HFF-Myc (cell line): ENCODE measurements around the gene CRPPA.

Source experiments
- DNase-seq: peaks from one replicate; pipeline ENCODE4 v3.0.0-alpha.2; 2011; ENCODE audit warnings: low read depth; ENCODE audit errors: extremely low read depth
- H3K4me3 ChIP-seq: replicated peaks from 2 replicates; pipeline ENCODE4 v1.5.1; 2011; ENCODE audit warnings: low read depth, mild to moderate bottlenecking, control low read depth, low read length
- TF ChIP-seq, protein P1 (sequence below): IDR thresholded peaks from 2 replicates; pipeline ENCODE4 v1.5.1; 2012; ENCODE audit warnings: mild to moderate bottlenecking, low read depth, low read length, control low read depth; ENCODE audit errors: missing control alignments

The CRPPA gene

DNA sequence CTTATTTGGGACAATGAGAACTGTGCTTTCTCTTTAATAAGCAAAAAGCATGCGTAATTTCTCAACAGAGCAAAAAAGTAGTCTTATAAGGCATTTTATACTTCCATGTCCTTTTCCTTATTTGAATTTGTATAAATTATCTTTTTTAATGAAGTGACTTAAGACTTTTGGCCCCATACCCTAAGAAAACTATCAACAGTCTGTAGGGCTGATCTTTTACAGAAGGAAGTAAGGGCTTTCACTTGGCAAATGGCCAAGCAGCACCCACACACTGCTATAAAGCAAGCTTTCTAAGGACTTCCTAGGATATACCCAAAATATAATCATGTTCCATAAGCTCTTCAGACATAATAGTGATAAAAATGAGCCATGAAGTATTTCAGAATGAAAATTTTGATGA is 3.4 kb downstream of the CRPPA start:
- TF ChIP-seq, protein P1, sequence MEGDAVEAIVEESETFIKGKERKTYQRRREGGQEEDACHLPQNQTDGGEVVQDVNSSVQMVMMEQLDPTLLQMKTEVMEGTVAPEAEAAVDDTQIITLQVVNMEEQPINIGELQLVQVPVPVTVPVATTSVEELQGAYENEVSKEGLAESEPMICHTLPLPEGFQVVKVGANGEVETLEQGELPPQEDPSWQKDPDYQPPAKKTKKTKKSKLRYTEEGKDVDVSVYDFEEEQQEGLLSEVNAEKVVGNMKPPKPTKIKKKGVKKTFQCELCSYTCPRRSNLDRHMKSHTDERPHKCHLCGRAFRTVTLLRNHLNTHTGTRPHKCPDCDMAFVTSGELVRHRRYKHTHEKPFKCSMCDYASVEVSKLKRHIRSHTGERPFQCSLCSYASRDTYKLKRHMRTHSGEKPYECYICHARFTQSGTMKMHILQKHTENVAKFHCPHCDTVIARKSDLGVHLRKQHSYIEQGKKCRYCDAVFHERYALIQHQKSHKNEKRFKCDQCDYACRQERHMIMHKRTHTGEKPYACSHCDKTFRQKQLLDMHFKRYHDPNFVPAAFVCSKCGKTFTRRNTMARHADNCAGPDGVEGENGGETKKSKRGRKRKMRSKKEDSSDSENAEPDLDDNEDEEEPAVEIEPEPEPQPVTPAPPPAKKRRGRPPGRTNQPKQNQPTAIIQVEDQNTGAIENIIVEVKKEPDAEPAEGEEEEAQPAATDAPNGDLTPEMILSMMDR = no peak
- no peak for DNase-seq
- H3K4me3 ChIP-seq = no peak overlapping the region

DNA sequence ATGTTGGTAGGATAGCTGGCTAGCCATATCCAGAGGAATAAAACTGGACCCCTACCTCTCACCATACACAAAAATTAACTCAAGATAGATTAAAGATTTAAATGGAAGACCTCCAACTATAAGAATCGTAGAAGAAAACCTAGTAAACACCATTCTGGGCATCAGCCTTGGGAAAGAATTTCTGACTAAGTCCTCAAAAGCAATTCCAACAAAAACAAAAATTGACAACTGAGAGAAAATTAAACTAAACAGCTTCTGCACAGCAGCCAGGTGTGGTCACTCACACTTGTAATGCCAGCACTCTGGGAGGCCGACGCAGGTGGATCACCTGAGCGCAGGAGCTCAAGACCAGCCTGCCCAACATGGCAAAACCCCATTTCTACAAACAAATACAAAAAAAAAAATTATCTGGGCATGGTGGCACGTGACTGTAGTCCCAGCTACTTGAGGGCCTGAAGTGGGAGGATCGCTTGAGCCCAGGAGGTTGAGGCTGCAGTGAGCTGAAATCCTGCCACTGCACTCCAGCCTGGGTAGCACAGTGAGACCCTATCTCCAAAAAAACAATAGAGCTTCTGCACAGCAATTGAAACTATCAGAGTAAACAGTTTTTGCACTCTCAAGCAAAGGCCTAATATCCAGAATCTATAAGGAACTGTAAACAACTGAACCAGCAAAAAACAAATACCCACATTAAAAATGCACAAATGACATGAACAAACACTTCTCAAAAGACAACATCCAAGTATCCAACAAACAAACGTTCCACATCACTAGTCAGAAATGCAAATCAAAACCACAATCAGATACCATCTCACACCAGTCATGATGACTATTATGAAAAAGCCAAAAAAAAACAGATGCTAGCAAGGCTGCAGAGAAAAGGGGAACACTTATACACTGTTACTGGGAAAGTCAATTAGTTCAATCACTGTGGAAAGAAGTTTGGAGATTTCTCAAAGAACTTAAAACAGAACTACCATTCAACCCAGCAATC is 4.8 kb downstream of the CRPPA start:
- TF ChIP-seq, protein P1 = no peak
- H3K4me3 ChIP-seq = no peak overlapping the region
- no peak for DNase-seq

DNA sequence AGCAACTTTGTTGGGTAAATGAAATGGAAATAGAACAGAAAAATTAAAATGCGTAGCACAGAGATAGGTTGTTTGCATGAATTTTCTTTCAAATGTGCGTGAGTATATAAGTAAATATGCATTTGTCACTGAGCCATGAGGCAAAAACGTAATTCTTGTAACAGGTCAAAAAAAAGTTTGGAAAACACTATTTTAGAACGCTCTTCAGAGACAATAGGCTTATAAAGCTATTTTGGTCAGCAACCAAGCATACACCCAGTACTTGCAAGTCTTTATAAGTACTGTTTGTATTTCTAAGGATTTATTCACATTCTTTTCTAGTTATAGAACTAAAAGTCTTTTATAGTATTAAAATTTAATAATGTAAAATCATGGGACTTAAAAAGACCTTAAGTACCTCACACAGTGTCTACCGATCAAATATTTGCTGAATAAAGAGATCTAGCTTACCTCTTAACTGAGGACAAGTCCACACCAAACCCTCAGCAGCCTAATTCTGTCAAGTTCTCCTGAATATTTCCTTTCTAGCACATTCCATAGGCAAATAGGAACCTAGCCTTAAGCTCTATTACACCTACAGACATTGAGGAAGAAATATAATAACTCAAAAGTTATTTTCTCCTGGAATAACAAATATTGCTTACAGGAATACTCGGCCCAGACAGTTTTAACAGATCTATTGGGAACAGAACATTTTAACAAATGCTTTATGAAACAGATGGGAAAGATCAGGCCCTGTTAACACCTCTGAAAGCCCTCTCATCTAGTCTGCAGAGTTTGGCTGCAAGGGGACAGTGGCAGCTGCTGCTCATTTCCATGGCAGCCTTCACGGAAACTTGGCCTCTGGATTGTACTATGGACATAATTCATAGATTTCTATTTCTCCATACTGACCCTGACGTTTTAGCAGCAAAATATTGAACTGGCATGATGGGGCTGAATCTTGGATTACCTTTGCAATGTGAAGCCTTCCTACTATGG is 8.8 kb downstream of the CRPPA start:
- TF ChIP-seq, protein P1 = no peak
- no peak for DNase-seq
- H3K4me3 ChIP-seq = no peak overlapping the region

DNA sequence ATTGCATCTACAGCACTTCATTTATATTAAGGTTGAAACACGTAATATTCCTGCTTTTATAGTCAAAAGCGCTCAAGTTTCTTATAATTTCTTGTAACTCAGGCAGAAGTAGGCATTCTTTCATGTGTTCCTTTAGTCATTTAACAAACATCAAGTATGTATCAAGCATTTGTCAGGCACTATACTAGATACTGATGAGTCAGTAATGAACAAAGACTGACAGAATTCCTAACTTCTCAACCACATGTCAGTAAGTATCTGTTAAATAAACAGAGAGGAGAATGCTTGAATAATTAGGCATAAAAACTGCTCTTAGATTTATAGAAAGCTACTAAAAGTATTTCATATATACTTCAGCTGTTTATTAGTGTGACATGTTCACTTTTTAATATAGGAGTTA is 9.9 kb downstream of the CRPPA start:
- DNase-seq = no peak
- TF ChIP-seq, protein P1 = no peak

DNA sequence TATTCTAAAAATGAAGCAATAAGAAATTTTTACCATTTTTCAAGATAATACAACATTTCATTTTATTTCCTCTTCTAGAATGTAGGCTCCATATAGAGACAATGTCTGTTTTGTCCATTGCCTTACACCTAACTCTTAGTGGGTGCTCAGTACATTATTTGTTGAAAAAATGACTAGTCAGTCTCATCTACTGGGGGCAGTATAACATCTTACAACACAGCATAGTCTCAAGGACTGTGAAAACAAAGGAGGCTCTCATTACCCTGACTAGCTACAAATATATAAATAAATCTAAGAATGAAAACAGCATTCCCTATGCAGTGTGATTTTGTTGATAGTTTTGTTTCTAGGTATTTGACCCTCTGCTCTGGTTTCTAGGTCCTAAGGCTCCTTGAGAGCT is 11.6 kb downstream of the CRPPA start:
- TF ChIP-seq, protein P1 = no peak
- H3K4me3 ChIP-seq = no peak overlapping the region
- DNase-seq = no peak

More for the DNA sequence above, 9.9 kb downstream of the CRPPA start:
- H3K4me3 ChIP-seq = no peak overlapping the region

DNA sequence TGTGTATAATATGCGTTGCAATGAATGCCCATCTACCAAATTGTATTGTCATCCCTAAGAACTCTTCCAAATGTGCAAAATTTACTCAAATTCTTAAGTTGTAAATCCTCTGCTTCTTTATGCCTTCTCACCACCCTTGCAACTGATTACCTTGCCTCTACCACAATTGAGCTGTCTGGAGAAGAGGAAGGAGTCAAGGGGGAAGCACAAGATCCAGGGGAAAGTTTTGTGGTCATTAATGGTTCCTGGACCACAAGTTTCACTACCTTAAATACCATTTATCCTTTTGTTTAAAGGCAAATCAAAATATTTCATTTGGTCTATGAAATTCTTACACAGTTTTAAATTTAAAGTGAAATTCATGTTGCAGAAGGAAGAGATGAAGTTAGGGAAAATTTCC is 16.7 kb downstream of the CRPPA start:
- TF ChIP-seq, protein P1 = no peak
- DNase-seq = no peak

More for the DNA sequence above, 16.7 kb downstream of the CRPPA start:
- no peak overlapping the region for H3K4me3 ChIP-seq
